Activated CD8-positive, alpha-beta memory T cell treated with anti-CD3 and anti-CD28 coated beads for 24 hours (primary cell): ENCODE measurements around the gene CFAP20.
"Not testable (repeated sequence)": the region's sequence is repeated elsewhere in the genome, so short reads cannot be mapped to it uniquely, and the experiment has no call there.

Source experiments
- DNase-seq: peaks from one replicate; pipeline ENCODE4 v3.0.0-alpha.2; 2020

Gene CFAP20

DNA sequence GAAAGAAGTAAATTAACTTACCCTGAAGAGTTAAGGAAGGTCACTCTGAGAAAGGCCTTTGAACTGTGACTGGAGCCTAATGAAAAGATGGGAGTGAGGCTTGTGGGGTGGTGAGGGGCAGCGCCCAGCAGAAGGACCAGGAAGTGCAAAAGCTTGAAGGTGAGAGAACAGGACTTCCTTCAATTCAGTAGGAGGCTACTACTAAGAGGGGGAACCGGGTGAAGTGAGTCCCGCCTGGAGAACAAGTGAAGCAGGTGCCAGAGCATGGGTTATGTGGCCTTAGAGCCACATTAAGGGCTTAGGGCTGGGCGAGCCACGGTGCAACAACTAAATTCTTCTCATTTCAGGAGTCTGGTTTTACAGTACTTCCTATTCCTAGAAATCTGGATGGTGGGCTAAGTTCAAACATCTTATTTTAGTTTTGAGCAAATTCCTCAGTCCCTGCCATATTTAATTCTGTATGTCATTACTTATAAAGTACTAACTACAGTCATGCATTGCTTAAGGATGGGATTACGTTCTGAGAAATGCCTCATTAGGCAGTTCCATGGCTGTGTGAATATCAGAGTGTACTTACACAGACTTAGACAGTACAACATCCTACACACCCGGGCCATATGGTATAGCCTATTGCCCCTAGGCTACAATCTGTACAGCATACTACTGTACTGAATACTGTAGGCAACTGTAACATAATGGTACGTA lies 5.1 kb downstream of the CFAP20 start:
- DNase-seq: no peak

DNA sequence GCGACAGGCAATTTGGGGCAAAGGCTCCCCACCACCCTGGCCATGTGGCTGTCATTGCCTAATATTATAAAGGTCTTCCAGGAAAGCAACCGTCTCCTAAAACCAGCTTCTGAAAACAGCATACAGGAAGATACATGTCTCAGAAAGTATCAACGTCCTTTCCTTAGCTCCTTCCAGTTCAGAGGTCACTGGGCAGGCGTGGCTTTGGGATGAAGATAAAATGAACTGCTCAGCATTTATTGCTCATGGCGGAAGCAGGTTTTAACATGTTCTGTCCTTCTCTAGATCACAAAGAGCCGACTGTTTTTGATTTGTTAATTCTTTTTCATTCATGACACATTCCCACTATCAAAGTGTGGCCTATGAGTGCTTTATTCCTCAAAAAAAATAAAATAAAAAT lies 8.0 kb downstream of the CFAP20 start:
- DNase-seq: no peak

DNA sequence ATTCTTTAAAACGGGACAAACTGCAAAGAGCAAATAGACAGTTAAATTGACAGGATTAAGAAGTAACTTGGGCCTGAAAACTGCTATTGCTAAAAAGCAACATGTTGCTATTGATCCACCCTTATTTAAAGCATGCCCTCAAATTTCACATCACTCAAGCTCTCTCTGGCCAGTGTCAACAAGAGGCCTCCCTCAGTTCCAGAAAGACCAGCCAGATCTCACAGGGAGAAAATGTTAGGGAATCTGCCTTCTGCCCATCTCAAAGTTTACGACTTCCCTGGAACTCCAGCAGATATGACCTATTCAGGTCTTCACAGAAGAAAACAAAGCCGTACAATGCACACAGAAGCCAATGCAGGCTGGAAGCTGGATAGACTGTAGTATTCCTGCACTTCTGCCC lies 8.9 kb downstream of the CFAP20 start:
- no peak for DNase-seq

DNA sequence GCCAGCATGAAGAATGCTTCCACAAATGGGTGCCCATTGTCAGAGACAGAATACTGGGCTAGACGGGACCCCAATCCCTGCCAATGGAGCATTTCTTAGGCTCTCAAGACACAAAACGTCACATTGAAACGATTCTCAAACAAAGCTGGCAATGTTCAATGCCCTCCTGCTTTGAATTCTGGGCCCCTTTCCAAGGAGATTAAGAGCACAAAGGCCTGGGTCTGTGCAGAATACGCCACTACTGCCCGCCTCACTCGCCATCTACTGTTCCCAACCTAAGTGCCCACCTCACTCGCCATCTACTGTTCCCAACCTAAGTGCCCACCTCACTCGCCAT lies 9.7 kb downstream of the CFAP20 start:
- no peak for DNase-seq

DNA sequence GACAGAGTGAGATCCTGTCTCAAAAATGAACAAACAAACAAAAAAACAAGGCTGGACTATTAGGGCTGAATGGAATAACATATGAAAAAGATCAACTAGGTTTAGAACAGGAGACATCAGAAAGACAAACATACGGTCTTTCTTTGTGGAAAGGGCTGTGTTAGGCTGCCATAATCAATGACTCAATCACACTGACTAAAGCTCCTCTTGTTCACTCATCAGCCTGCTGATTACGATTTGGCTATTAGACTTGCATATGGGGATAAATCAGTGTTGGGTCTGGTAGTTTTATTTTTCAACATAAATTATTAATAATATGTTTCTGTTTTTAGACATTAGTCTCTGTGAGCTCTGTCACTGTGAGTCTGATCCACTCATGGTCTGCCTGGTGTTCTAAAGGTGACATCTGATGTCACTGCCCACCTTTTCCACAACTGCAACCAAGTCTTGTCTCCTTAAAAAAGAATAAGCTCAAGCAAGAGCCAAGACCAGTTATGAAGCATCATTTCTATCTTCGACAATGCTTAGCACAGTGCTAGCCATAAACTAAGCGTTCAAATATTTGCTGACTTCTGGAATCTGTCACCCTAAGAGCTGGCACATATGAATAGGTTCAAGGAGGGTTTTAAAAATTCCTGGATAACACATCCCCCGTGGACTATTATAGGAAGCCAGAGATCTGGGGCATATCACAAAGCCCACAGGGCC lies 10.2 kb downstream of the CFAP20 start:
- no peak for DNase-seq

DNA sequence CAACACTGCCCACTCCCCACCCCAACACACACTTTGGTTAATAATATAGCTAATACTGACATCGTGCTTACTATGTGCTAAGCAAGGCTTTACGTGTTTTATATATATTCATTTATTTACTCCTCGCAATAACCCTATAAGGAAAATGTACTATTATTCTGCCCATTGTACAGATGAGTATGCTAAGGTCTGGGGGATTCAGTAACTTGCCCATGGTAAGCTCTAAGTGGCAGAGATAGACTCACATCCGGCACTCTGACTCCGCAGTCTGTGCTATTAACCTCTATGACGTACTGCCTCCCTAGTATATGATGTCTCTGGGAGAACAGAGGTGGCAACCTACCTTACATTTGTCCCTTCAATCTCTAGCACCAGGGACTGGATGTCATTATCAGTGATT lies 12.7 kb downstream of the CFAP20 start:
- no peak for DNase-seq

DNA sequence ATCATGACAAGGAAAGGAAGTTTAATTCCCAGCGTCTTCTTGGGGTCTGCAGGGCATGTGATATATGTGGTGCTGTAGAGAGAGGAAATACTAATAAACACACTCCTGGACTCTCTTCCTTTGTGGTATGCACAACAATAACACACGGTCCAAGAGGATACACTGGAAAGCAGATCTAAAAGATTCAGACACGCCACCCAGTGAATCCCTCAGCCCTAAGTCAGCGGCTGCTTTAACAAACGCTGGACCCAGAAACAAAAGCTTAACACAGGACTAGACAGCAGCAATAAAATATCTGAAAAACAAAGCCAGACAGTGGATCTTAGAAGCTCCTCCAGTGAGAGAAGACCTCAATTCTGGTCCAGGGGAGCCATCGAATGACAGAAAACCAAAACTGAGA lies 13.1 kb downstream of the CFAP20 start:
- DNase-seq: no peak

DNA sequence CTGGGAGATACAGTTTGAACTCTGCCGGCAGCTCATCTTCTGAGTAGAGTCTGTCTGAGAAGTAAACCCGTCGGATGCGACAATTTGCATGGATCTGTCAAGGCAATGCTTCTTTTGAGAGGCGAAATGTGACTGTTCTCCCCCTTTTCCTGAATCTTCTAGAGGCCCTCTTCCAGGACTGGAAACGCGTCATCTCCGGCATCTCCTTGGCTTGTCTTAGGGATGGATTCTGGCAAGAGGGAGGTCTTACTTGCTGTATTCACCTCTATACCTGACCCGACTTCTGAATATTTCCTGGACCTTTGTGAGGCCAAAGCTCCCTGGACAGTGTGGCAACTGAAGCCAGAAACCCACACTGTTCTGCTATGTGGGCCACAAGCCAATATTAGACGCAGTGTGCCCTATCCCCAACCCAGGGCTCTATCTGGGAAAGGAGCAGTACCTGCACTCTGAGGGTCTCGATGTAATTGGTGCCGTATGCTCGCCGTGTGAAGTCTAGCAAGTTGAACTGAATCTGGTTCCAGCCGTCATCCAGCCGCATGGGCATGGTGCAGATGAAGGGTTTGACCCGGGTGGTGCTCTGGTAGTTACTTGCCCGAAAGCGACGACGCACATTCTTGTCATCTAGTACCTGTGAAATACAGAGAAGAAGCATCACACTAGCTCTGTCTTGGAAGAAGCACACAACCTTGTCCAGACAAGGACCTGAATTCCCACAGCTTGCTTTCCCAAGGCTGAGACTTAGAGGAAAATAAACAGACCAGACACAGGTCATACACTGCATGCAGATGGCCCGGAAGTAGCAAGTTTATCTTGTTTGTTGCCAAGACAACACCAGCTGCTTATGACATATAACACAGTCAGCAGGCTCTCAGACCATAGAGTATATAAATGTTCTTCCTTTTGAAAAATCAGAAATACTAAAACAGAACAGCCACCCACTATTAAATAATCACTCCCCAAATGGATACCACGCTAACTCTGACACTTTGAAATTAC lies 14.1 kb downstream of the CFAP20 start:
- DNase-seq: no peak

DNA sequence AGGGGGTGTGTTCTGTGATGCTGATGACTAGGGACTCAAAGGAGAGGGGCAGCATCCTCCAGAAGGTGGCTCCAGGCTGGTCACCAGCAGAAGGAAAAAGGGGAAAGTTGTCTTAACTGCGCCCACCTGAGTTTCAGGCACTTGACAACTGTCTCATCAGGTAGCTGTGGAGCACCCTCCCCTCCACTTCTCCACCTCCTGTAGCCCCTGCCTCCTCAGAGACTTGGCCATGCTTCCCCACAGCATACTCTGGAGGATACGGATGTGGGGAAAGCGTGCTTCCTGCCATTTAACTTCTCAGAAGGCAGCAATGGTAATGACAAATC lies 17.9 kb downstream of the CFAP20 start:
- no peak for DNase-seq

DNA sequence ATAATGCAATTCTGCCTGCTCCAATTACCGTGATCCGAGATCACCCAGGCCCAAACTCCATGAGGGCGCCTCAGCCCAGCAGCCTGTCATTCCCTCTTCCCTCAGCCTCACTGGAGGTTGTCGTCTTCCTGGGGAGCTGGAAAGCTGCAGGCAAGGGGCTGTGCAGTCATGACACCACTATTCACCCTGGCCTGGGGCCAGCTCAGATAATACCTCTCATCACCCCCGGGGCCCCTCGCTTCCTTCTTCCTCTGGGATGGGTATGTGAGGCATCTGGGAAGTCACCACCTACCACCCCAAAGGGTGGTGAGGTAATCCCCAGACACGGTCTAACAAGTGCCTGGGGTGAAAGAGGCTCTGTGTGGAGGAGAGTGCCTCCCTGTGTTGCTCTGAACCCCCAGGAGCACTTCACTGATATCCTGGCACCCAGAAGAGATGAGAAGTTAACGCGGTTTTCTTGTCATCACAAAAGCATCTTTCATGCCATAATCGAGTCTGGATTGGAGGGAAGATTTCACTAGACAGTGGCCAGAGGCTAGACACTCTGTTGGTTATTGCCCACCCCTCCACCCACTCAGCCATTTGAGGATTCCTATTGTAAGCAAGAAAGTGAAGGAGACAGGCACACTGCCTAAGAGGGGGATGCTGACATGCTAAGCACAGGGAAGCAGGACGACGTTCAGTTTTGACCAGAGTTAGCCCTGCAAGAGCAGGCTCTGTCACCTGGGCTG lies 18.4 kb downstream of the CFAP20 start:
- no peak for DNase-seq

DNA sequence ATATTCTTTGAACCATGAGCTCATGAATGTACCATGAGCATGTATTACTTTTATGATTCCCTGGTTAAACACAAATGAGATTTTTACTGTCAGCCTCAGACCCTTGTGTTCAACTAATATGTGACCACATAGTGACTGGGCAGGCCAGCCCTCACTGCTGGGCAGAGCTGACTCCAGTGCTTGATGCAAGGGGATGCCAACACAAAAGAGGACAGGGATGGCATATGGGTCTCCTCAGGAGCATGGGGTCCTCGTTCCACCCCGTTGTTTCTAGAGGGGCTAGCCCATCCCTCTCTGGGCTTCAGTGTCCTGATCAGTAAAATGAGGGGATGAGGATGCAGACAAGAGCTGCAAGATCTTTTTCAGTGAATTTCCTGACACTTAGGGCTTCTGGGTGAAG lies 19.3 kb downstream of the CFAP20 start:
- DNase-seq: no peak

DNA sequence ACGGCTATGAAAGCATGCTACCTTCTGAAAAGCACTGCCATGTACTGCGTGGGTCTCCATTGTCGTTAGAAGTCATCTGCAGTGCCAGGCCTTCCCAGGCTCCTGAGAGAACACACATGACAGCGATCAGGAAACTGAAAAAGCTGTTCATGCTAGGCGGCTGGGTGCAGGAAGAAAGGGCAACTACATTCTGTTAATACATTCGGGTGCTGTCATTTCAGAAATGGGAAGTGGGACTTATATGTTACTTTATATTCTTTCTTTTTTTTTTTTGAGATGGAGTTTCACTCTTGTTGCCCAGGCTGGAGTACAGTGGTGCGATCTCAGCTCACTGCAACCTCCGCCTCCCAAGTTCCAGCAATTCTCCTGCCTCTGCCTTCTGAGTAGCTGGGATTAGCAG lies 19.9 kb downstream of the CFAP20 start:
- no peak for DNase-seq

DNA sequence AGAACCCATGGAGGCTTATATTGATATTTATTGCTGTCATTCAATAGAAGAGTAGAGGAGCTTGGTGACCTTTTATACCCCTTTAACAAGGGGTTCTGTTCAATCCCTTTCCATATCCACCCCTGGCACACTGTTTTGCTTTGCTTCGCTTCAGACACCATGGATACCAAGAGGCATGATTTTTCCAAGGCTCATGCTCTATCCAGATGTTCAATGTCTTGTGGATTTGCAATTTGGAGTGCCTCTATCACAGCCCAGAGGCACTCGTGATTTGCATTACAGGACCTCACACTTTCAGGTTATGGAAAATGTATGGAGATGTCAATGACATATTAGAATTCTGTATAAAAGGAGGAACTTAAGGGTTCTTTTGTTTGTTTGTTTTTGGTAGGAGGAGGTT lies 21.5 kb downstream of the CFAP20 start:
- no peak for DNase-seq

DNA sequence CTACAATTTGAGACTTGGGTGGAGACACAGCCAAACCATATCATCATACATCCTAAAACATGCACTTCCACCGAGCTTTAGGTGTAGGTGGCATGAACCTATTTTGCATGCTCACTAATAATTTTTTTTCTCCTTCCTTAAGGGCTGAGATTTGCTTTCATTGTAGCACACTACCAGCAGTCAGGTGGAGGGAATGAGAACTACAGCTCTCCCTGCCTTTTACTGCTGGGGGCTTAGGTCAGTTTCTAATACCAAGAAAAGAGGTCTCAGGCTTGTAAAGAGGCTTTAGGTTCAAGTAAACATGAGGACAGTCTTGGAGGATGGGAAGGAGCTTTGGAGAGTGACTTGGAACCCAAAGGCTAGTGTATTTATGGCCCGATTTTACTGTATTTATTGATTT lies 22.0 kb downstream of the CFAP20 start:
- DNase-seq: no peak

DNA sequence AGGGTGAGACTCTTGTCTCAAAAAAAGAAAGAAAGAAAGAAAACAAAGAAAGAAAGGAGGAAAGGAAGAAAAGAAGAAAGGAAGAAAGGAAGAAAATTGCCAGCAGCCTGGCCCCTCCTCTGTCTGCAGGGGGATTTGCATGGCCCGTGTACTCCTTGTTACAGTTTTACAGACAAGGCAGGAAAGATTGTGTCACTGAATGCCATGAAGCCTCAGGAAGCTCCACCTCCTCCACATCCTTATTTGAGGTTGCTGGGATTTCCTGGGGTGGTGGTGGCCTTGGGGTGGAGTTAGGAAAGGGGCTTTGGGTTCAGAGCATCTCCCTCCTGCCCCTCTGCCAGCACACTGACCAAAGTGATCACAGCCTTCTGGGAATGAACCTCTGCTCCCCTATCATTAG lies 23.6 kb downstream of the CFAP20 start:
- no peak for DNase-seq

DNA sequence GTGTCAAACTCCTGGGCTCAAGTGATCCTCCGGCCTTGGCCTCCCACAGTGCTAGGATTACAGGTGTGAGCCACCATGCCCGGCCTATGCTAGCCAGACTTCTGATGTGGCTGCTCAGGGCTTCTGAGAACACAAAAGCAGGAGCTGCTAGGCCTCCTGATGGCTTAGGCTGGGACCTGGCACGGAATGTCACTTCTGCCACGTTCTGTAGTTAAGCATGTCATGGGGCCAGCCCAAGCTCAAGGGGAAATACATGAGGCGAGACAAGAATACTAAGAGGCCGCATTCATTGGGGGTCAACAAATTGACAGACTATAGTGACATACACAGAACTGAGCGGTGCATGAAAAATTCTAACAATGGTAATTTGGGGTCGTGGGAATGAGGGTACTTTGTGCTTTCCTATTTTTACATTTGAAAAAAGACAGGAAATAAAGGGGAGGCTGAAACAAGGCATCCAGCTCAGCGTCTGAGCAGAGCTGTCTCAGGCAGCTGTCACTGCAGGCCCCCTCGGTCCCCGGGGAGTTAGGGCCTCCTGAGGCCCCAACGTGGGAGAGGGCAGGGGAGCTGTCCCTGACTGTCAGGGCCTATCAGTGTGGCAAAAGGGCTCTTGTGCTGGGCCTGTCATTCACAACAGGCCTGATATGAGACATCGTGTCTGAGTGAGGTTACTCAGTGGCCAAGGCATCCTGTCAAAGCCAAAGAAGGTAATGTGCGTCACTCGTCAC lies 26.4 kb downstream of the CFAP20 start:
- no peak for DNase-seq

DNA sequence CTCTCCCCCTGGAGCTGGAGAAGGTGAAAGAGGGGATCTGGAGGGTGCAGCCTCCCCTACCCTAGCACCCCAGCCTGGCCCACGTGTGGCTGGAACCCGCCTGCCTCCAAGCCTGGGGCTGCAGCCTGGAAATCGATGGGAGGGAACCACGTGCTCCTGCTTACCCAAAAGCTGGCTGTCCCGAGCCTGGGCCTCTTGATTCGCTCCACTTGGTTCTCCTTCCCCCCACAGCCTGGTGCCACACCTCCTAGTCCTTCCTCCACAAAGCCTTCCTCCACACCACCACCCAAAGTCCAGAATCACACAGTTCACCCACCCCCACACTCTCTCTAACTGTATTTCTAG lies 29.3 kb downstream of the CFAP20 start:
- DNase-seq: no peak

DNA sequence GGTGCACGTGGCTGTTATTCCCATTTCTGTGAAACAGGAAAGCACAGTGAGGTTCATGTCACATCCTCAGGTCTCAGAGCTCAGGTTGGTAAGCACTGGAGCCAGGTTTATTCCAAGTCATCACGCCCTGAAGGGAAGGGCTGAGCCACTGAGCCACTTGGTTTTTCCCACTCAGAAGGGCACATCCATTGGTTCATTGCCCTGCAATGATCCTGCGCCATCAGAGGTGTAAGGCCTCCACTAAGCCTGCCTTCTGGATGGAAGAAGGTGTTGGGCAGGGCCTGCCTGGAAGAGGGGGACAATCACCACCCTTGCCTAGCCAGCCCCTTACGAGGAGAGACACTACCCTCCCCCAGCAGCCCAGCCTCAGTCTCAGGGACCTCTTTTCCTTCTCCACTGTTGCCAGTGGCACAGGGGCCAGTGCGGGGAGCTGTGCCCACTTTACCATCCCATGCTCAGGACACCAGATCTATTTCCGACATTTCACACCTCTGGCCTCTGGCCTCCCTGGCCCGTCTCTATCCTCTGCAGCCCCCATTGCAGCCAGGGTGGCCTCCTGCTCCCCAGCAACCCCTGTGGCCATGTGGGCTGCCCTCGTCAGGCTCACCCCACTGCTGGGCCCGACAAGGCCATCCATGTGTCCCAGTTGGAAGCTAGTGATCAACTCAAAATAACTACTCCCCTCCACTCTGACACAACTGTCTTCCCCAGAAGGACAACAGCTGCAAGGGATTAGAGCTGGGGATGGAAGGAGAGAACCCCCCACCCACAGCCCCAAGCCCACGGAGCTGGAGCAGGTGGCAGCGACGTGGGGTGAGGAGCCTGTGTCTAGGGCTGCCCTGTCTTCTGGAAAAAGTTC lies 29.9 kb downstream of the CFAP20 start:
- no peak for DNase-seq

DNA sequence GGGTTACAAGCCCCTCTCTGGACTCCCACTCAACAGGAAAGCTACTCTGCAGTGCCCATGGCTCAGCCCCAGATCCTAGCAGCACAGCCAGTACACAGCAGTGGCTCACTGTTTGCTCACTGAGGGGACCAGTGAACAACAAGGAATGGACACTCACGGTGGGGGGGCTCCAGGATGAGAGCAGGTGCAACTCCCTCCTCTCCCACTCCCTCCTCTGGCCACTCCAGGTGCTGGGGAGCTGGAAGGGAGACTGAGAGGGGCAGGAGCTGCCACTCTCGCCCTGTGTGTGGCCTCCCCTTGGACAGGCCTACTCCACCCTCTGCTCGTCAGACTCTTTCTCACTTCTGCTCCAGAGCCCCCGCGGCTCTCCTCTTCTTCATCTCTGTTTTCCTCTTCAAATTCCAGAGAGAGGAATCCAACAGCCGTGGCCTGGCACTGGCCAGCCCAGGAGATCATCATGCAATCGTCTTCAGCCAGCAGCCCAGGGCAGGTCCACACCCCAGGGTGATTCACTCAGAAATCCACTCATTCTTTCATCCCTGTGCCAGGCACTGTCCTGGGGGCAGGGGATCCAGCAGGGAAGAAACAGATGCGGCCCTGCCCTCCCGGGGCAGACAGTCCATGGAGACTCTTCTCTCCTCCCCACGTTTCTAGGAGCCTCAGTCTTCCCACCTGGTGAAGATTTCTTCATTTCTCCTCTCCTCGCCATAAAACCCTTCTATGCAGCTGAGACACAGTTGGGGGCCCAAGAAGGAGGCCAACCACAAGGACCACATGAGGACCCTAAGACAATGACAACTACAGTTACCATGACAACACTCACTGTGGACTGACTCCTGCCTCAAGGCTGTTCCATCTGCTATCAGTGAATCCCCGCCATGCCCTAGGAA lies 30.7 kb downstream of the CFAP20 start:
- no peak for DNase-seq

DNA sequence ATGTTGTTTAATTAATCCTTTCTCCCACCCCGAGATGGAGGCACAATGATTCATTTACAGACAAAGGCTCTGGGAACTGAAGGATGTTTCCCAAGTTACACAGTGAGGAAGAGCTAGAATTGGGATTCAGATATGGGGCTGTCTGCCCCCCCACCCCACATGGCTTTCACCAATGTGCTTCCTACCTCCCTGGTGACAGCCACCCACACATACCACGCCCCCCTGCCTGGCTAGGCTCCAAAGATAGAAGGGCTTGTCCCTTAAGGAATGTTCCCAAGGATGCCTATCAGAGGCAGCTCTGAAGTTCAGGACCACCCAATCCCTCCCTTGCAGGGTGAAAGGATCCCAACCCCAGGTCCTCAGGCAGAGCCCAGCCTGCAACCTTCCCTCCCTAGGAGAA lies 32.9 kb downstream of the CFAP20 start:
- no peak for DNase-seq

DNA sequence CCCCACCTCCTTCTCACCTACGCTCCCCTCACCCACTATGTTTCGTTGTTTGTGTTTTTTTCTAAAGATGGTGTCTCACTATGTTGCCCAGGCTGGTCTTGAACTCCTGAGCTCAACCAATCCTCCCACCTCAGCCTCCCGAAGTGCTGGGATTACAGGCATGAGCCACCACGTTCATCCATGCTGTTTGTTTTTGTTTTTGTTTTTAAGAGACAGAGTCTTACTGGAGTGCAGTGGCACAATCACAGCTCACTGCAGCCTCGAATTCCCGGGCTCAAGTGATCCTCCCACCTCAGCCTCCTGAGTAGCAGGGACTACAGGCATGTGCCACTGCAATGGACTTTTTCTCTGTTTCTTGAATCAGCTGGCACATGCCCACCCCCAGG lies 33.6 kb downstream of the CFAP20 start:
- DNase-seq: not testable (repeated sequence)
